Right hindlimb (tissue), 1 donor: ENCODE measurements around the gene DLGAP4.

Source experiments
- DNase-seq: peaks from one replicate; pipeline ENCODE4 v3.0.0-alpha.2; 2018

Gene DLGAP4

DNA sequence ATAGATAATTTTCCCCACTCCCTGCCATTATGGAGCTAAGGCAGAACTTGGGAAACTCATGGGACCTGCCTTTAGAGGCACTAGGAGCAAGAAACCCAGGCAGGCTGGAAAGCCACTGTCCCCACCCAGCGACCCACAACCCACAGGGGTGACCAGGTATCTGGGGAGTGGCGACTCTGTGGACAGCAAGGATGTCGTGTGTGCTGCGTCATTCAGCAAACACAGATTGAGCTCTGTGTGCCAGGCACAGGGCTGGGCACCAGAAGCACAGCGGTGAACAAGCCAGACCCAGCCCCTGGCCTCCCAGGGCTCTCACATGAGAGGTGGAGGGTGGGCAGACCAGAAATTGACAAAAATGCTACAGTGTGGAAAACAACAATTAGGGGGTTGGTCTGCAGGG lies 27.7 kb downstream of the DLGAP4 start:
- DNase-seq = no peak

DNA sequence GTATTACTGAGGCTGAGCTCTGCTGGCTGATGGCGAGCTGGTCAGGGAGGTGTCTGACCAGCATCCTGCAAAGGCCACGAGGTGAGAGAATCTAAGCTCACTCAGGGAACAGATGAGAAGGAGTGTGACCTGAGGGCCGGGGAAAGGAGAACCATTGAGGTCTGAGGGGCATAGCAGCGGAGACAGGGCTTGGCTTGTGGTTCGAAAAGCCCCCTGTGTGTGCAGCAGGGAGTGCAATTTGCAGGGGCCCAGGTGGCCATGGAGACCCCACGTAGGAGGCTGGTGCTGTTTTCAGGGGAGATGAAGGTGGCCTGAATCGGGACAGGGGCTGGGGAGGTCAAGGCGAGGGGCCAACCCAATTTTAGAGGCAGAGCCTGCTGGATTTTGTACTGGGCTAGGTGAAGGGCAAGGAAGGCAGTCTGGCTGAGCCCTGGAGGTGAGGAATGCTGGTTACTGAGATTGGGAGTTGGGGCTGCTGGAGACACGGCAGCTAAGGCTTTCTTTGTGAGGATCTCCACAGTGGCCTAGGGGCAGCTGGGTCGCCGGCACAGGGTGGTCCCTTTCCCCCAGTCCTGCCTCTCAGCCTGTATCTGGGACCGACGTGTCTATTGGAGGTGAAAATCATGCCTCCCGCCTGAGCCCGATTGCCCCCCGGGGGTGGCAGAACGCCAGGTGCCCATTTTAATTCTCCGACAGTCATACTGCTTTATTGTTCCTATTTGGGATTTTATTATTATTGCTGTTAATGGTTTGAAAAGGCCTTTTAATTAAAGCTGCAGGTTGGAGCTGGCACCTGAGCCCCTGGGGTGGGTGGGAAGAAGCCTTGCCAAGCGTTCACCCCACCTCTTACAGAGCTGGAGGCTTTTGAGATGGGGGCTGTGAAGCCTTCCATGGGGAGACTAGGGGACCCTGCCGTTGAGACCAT lies 28.4 kb downstream of the DLGAP4 start:
- DNase-seq = no peak

DNA sequence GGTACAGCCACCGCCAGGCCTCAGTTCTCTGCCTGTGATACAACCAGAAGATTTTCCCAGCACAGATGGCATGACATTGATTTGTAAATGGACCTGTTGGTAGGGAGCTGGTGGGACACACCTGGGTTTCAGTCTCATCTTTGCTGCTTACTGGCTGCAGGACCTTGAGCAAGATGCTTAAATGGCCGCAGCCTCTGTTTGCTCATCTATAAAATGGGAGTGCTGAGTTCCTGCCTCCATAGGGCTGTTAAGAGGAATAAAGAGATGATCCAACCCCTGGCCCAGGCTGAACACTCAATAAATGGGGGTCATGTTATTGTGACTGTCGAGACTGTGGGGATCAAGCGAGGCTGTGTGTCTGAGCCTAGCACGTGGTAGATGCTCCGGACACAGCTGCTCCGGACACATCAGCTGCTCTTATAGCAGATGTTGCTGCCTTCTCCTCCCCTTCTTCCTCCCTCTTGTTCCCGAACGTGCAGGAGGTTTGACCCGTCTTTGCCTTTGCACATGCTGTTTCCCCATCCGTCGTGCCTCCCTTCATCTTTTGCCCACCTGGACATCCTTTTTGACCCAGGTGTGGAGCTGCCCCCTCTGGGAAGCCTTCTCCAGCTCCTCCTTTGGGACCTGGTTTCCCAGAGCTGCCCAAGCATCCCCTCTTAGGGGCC lies 29.2 kb downstream of the DLGAP4 start:
- no peak for DNase-seq

DNA sequence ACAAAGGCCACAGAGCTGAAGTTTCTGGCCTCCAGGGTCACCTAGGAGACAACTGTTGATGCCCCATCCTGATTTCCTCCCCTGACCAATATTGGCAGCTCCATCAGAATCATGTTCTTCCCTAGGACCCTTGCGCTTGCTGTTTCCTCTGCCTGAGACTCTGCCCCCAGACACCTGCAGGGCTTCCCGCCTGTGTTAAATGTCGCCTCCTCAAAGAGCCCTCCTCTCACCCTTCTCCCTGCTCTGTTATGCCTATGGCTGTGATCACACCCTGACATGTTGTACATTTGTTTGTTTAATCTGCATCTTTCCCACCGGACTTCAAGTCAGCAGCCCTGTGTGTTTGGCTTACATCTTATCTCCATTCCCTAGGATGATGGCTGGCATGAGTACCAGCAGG lies 30.1 kb downstream of the DLGAP4 start:
- DNase-seq = no peak

DNA sequence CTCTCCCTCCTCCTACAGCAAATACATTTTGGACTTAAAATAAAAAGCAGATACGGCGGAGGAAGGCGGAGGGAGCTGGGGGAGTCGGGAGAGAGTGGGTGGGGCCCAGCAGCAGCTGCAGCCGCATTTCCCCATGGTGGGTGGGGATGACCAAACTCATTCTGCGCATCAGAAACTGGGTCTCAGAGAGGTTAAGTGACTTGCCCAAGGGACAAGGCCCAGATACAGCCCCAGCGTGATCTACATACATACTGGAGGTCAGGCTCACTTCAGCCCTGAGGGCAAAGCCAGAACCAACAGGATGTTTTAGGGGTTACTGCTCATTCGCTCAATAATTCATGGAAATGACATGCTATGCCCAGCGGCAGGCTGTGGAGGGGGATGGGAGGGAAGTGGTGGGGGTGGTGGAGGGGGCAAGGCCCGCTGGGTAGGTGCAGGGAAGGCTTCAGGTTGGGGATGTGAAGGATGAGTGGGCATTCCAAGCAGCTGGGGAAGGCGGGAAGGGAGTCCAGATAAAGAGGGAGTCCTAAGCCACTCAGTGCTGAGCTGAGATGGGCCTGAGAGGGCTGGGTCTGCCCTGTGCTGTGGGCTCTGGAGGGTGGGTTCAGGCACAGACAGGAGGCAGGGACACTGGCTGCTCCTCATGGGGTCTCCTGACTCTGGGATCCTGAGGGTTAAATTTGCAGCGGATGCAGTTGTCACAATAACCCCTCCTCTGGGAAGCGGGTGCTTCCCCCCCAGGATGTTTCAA lies 31.0 kb downstream of the DLGAP4 start:
- DNase-seq = no peak

DNA sequence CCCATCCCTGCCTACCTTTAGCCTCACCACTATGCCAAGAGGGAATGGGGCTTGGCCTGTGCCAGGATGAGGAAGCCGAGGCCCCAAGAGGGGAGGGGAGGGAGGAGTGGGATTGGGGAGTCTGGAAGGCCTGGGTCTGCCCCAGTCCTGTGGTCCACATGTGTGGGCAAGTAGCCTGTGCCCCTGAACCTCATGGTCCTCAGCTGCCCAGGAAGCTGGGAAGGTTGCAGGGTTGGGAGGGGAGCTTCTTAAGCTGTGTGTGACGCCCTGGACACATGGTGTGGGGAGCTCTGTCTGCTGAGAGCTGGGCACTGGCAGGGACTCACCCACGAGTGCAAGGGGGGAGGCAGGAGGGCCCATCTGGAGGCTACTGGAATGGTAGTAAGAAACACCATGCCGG lies 31.7 kb downstream of the DLGAP4 start:
- no peak for DNase-seq

DNA sequence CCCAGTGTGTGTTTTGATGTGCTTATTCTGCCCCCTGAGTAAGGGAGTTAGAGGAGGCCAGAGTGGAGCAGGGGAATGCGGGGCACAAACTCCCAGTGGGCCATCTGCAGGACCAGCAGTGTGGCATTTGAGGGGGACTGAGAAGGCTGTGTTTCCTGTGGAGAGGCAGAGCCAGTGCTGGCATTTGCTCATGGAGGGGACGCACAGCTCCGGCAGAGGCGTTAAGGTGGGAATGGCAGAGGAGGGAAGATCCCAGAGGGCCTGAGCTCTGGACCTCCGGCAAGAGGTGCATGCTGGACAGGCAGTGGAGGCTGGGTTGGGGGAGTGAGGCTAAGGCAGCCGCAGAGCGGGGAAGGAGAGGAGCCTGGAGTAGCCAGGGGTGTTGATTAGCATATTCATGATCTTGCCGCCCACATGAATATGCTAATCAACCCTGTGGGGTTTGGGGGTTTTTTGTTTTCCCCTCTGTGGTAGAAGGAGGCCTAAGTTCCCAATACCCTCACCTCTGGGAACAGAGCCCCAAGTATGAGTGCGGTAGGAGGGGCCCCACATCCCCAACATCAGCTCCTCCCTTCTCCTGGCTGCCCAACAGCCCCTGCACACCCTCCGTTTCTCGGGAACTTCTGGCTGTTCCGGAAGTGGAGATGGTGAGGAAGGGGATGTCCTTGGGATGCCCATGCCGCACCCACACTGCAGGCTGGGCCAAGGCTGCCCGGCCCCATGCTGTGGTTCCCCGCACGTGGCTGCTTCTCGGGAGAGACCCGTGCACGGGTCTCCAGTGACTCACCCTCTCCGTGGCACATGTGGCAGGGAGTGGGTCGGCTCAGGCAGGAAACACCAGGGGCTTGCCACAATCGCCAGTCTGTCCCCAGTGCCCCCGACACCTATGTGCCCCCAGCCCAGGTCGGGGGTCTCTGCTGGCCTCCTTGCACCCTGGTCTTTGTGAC lies 33.8 kb downstream of the DLGAP4 start:
- DNase-seq = no peak

DNA sequence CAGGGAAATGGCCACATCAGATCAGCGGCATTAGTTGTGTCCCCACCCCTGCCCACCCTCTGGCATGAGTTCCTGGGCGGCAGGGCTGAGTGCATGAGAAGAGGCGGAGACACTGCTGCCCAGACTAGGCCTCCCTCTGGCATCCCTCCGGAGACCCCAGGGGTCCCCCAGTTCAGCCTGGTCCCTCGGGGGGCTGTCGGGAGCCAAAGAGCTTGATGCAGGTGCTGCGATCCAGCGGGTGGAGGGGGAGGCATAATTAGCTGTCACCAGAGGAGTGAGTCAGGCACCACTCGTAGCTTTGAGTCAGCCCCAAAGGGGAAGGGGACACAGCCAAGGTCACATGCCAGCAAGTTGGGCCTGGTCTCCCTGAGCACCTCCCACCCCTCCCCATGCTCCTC lies 34.5 kb downstream of the DLGAP4 start:
- DNase-seq = no peak

DNA sequence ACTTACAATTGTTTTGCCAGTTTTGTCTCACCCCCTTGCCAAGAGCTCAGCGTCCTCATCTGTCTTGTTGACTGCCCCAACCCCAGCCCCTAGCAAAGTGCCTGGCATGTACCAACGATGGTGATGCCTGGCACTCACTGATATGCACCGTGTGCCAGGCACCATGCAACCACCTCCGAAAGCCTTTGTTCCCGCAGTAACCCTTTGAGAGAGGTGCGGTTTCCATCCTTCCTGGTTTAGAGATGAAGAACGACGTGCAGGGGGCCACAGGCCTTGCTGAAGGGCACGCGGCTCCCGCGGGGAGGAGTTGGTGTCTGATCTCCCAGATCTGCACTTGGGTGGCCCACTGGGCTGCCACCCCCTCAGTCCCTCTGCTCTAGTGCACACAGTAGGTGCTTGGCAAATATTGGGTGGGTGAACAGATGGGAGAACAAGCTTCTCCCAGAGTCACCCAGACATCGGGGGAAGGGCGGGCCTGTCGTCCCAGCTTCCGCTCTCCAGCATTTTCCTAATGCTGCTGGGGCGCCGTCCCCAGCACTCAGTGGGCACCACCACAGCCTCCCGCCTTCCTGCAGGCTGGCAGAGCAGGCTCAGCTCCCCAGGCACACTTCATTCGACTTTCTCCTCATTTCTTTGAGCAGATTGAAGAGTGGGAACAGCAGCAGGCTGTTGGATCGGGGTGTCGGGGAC lies 35.3 kb downstream of the DLGAP4 start:
- DNase-seq = no peak

DNA sequence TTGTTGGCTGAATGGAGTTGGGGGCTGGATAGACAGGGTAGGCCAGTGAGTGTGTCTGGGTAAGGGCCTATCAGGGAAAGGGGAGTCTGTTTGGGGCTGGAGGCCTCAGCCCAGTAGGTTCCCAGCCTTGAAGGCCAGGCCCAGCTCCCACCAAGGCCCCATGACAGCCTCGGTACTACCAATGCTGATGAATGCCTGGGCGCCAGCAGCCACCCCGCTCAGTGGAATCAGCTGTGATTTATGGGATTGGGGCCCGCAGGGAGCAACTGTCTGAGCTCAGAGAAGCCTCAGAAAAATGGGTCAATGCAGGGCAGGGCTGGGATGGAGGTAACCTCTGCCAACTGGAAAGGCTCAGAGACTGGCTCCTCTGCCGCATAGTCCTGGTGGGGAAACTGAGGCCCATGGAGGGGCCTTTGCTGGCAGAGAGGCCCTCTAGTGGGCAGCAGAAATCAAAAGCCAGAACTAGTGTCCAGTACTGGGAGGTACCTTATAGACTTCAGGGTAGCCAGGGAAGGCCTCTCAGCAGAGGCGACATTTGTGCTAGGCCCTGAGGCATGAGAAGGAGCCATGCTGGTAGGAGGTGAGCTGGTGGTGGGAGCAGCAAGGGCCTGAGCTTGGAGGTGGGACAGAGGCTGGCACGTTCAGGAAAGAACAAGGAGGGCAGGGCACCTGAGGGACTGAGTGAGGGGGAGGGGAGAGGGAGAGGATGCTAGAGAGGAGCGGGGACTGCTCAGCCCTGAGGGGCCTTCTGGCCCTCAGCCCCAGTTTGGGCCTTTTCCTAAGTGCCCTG lies 36.4 kb downstream of the DLGAP4 start:
- no peak for DNase-seq

DNA sequence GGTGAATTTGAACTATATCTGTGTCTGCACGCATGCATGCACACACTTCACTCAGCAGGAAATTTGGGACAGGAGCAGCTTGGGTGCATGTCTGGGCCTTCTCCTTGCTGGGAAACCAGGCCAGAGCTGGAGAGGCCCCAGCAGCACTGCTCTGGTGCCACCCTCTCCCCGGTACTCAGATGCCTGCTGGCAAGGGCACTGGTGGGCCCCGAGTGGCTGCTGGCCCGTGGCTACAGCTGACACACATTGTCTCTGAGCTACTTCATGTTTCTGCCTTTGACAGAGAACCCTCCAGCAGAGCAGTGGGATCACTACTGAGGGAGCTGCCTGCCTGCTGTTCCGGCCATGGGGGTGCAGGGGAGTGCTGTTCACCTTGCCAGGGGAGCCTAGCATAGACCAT lies 37.5 kb downstream of the DLGAP4 start:
- DNase-seq = no peak

DNA sequence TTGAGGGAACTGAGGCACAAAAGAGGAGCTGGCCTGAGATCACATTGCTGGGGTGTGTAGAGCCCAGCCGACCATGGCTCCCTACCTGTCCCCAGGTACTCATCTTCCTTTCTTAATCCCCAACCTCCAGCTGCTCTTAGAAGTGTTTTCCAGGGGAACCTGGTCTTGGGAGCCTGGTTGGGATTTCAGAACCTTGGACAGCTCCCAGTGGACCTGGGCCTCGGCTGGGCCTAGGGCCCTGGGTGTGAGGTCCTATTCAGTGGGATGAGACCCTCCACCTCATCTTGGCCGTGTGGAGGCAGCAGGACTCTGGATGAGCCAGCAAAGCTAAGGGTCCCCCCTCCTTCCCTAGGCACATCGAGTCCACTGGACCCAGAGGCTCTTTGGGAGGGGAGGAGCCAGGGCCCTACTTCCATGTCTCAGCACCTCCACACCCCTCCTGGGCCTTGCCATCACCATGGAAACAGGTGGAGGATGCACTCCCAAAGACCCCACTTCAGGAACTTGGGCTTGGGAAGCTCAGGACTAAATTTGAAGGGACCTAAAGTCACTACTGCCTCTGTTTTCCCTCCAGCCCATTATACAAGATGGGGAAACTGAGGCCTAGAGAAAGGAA lies 38.5 kb downstream of the DLGAP4 start:
- DNase-seq = peak; percentile 65

DNA sequence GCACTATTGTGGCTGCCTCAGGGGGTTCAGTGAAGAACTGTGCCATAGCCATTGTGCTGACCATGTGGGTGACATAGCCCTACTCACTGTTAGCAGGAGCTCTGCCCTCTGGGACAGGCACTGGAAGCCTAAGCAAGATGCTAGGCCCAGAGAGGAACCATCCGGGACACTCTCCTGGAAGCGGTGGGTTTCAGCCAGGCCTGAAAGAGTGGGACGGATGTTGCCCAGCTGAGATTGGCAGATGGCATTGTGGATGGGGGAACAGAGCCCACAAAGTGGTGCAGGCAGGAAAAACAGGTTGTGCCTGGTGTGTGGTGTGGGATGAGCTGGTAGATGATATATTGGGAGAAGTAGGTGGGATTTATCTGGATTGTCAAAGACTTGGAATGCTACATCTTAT lies 40.1 kb downstream of the DLGAP4 start:
- DNase-seq = no peak

DNA sequence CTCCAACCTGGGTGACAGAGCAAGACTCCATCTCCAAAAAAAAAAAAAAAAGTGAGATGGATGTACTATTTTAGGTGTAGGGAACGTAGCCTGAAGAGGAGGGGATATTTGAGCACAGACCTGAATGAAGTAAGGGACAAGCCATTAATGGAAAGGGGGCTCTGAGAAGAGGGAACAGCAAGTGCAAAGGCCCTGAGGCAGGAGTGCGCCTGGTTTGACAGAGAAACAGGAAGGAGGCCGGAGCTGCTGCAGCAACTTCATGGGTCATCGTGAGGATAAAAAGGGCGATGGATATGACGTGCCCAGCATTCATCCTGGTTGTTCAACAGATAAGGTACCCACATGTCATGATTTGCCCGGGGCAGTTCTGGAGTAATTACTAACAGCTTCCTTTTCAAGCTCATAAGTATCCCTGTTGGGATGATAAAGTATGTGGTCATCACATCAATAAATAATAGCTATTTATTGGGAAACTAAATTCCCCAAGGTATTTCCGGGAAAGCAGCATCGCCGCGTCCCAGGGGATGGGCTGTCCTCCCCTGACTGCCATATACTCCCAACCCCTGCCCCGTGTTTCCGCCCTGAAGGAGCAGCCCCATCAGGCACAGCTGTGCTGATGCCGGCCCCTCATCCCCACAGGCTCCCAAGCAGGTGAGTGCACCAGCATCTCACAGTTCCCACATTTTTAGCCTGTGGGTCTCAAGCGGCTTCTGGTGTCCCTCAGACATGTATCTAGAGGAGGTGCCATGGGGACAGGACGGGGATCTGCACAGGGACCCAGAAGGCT lies 43.4 kb downstream of the DLGAP4 start:
- no peak for DNase-seq

DNA sequence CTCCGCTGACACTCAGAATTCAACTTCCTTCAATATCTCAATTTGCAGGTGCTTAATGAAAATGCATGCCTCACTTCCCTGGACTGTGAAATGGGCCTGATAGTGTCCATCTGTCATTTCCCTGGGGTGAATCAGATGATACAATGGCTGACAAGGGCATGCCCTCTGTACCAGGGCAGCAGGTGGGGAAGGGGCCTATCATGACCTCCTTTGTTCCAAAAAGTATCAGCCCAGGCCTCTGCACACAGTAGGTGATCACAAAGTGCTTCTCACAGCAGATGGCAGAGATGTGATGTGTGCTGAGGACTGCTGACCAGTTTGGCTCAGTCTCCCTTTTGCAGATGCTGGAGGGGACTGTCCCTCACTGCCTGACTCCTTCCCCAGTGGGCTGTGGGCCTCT lies 44.3 kb downstream of the DLGAP4 start:
- no peak for DNase-seq

DNA sequence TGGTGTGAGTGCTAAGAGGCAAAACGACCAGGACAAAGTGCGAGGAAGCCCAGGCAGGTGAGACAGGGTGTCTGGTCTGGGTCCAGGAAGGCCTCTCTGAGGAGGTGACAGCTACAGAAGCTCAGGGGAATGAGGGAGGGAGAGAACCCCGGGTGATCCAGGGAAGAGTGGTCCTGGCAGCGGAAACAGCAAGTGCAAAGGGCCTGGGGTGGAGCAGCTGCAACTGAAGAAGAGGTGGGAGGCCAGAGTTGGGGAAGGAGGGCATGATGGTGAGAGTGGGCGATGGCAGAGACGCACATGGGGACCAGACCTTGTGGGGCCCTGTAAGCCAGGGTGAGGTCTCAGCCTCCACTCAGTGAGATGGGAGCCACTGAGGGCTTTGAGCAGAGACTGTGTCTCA lies 45.8 kb downstream of the DLGAP4 start:
- DNase-seq = no peak

DNA sequence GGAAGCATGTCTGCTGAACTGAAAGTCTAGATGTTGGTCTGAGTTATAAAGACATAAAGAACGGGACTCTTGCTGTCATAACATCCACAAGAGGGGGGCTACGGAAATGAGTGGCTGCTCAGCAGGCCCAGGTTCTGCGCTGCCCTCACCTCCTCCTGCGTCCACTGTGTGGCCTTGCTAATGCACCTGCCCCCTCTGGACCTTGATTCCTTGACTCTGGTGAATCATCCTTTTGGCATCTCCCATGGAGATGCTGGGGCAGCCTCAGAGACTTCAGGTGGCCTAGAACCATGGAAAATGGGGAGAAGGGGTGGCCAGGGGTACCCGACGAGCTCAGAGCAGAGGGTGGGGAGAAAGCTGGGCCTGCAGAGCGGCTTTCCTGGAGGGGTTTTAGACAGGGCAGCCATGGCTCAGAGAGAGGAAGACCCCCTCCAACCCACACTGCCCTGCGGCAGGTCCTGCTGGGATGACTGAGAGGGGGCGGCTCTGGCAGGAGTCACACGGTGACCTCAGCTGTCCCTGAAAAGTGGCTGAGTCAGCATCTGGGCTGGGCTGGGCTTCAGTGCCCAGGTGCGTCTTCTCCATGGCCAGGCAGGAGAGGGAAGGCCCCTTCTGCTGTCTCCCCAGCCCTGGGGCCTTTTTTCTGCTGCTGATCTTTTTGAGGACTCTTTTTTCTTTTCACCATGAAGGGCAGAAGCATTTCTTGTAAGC lies 46.9 kb downstream of the DLGAP4 start:
- no peak for DNase-seq

DNA sequence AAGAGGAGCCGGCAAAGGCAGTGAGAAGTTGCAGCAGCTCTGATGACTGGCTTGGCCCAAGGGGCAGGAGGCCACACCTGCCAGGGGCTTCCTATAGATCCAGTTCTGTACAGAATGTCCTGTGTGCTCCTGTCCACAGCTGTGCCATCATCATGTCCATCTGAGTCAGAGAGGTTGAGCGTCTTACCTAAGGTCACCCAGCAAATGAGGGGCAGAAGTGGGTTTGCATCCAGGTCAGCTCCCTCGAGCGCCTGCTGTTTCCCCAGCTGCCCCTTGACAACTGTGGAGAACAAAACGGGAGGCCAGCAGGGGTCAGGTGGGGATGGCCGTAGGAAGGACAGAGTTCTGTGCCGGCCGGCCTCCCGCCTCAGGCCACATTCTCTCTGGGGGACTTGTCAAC lies 47.6 kb downstream of the DLGAP4 start:
- DNase-seq = no peak
